ENCODE results near the gene GHR. TPM values are rescaled to one million over a fixed set of nuclear protein-coding genes. Genes with fewer than 3 reads are reported as not detected.

Gene GHR
- total RNA-seq, 2 donors from 2014 or later, result 10.8 to 10.9 TPM

DNA sequence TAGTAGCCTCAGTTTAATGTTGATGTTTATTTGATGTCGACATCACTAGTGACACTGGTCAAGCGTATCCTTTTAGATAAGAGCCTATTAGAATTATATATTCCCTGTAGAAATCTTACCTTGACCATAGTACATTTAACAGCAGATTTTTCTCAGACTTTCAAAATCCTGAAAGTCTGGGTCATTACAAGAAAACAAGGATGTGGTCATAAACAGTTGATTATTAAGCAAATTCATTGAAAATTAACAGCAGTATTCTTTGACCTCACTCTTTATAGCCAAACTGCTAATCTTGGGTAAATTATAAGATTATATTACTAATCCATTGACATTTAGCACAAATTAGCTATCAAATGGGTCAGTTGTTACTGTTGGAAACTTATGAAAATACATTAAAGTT is 83.4 kb downstream of the GHR start:
- TF ChIP-seq, protein P1, sequence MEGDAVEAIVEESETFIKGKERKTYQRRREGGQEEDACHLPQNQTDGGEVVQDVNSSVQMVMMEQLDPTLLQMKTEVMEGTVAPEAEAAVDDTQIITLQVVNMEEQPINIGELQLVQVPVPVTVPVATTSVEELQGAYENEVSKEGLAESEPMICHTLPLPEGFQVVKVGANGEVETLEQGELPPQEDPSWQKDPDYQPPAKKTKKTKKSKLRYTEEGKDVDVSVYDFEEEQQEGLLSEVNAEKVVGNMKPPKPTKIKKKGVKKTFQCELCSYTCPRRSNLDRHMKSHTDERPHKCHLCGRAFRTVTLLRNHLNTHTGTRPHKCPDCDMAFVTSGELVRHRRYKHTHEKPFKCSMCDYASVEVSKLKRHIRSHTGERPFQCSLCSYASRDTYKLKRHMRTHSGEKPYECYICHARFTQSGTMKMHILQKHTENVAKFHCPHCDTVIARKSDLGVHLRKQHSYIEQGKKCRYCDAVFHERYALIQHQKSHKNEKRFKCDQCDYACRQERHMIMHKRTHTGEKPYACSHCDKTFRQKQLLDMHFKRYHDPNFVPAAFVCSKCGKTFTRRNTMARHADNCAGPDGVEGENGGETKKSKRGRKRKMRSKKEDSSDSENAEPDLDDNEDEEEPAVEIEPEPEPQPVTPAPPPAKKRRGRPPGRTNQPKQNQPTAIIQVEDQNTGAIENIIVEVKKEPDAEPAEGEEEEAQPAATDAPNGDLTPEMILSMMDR (IDR thresholded peaks at IDR 0.05), result no peak
- Histone ChIP-seq H3K9me3 (no peaks in the 10 kb centered on the region), H3K27me3 (no peaks in the 10 kb centered on the region), H3K4me3 (no peak overlapping the region), H3K4me1 (peaks cover 0 to 40% of the 10 kb centered on the region in 2 donors), H3K27ac (no peak overlapping the region), H3K36me3 (no peaks in the 10 kb centered on the region)
- no peak for DNase-seq (ENCODE audit: low spot score)

DNA sequence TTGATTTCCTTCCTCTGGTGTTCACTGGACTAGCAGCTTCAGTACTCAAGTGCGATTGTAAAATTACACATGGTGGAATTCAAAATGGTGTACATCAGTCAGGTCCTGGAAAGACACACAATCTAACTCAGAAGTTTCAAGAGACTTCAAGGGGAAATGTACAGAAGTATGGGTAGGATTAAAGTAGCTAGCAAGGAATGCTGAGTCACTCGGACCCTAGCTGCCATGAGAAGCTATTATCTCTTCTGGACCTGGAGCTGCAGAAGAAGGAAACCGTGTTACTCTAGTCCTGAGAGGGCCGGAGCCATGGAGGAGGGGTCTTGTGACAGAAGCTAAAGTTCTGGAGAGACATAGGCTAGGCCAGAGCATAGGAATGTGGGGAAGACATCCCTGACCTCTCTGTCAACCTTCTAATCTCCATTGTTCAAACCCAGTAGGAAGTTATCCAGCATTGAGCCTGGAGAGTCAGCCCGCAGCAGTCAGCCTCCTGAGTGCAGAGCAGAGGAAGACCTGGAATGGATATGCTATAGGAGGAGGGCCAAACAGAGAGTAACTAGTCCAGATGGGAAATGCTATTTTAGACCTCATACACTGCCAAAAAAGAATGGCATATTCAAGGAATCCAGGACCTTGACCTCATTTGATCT is 84.3 kb downstream of the GHR start:
- no peak overlapping the region for H3K4me3 ChIP-seq
- no peaks in the 10 kb centered on the region for H3K36me3 ChIP-seq
- H3K4me1 ChIP-seq, result peaks cover 0 to 40% of the 10 kb centered on the region in 2 donors
- no peaks in the 10 kb centered on the region for H3K27me3 ChIP-seq
- DNase-seq (ENCODE audit: low spot score), result no peak
- H3K9me3 ChIP-seq, result no peaks in the 10 kb centered on the region
- TF ChIP-seq, protein P1 (IDR thresholded peaks at IDR 0.05), result no peak
- H3K27ac ChIP-seq, result no peak overlapping the region

DNA sequence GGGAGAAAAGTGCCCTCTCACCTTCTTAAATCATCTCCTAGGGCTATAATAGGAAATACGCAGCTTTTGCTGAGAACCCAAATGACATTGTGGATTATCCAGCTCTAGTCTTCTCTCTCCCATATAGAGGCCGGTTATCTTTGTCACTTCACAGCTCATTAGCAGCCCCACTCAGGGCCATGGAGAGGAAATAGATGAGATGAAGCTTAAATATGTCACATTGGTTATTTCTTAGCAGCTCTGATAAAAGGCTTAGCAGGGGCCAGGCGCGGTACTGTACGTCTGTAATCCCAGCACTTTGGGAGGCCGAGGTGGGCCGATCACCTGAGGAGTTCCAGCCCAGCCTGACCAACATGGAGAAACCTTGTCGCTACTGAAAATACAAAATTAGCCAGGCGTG is 90.0 kb downstream of the GHR start:
- H3K4me1 ChIP-seq, result peaks cover 0 to 29% of the 10 kb centered on the region in 2 donors
- no peak overlapping the region for H3K27ac ChIP-seq
- no peak overlapping the region for H3K4me3 ChIP-seq
- DNase-seq (ENCODE audit: low spot score), result no peak
- H3K36me3 ChIP-seq, result no peaks in the 10 kb centered on the region
- TF ChIP-seq, protein P1 (IDR thresholded peaks at IDR 0.05), result no peak
- H3K27me3 ChIP-seq, result no peaks in the 10 kb centered on the region
- no peaks in the 10 kb centered on the region for H3K9me3 ChIP-seq

DNA sequence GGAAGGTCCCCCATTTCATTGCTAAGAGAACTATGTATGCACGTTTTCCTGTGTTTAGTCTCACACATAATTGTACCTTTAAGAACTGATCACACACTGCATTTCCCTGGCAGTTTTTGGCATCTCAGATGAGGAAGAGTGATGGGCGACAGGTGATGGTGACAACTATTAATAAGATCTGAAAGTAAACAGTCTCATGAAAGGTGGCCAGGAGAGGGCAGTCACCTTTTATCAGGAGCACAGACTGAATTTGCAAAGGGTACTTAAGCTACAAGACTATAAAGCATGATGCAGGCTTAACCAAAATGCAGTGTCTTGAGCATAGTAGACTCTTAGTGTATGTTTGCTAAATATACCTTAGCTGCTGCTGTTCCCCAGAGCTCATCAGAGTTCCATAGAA is 91.5 kb downstream of the GHR start:
- Histone ChIP-seq H3K27ac (no peak overlapping the region), H3K4me3 (no peak overlapping the region), H3K4me1 (peaks cover 0 to 23% of the 10 kb centered on the region in 2 donors)

DNA sequence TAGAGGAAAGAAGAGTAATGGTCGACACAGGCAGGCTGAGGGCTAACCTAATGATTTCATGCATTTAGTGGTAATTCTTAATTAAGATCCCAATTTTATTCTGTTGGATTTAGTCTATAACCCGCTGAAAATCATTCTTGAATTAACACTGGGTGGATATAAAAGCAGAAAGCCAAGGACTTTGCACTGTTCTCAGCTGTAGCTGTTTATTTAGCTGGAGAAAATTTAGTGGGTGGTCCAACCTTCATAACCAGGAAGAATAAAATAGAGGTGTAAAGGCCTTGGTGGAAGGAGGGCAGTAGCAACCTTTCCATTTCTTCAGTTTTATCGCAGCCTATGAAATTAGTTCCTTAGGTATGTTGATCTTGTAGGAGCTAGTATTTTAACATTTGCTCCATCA is 92.3 kb downstream of the GHR start:
- Histone ChIP-seq H3K27me3 (no peaks in the 10 kb centered on the region), H3K36me3 (no peaks in the 10 kb centered on the region), H3K4me3 (no peak overlapping the region), H3K4me1 (peaks cover 0 to 20% of the 10 kb centered on the region in 2 donors), H3K9me3 (no peaks in the 10 kb centered on the region), H3K27ac (no peak overlapping the region)
- TF ChIP-seq, protein P1 (IDR thresholded peaks at IDR 0.05), result no peak
- no peak for DNase-seq (ENCODE audit: low spot score)

More for the DNA sequence above, 91.5 kb downstream of the GHR start:
- TF ChIP-seq, protein P1 (IDR thresholded peaks at IDR 0.05), result no peak
- Histone ChIP-seq H3K36me3 (no peaks in the 10 kb centered on the region), H3K27me3 (no peaks in the 10 kb centered on the region), H3K9me3 (no peaks in the 10 kb centered on the region)
- DNase-seq (ENCODE audit: low spot score), result no peak
